Stimulated activated naive CD8-positive, alpha-beta T cell treated with anti-CD3 and anti-CD28 coated beads, Interleukin-15, Interleukin-2, amounts not matched to agents 100 ng/mL and 50 ng/mL, for 24 hours (primary cell): ENCODE data around the gene TRIM8.
A peak's percentile ranks its signal among the peaks of the same experiment; 100 is the strongest.

ENCODE experiments used
- H3K27ac Mint-ChIP-seq: one replicate; pipeline ENCODE4 v1.8.0; 2021; ENCODE audit warnings: mild to moderate bottlenecking, mixed read lengths
- H3K27me3 Mint-ChIP-seq: one replicate; pipeline ENCODE4 v1.8.0; 2021; ENCODE audit warnings: mixed read lengths
- H3K36me3 Mint-ChIP-seq: one replicate; pipeline ENCODE4 v1.8.0; 2021; ENCODE audit warnings: low read depth, mixed read lengths
- H3K4me1 Mint-ChIP-seq: one replicate; pipeline ENCODE4 v1.8.0; 2021; ENCODE audit warnings: low read depth, mixed read lengths
- H3K4me3 Mint-ChIP-seq: one replicate; pipeline ENCODE4 v1.8.0; 2021; ENCODE audit warnings: mild to moderate bottlenecking, mixed read lengths
- H3K9me3 Mint-ChIP-seq: one replicate; pipeline ENCODE4 v1.8.0; 2021; ENCODE audit warnings: mixed read lengths

The TRIM8 gene

GRCh38 chr10:102624094-102624493 lies 20.2 kb upstream of the TRIM8 start:
- H3K27me3 Mint-ChIP-seq, result no peaks in the 10 kb centered on the region
- H3K9me3 Mint-ChIP-seq, result no peaks in the 10 kb centered on the region
- no peak overlapping the region for H3K27ac Mint-ChIP-seq
- H3K4me1 Mint-ChIP-seq, result no peaks in the 10 kb centered on the region
- H3K4me3 Mint-ChIP-seq, result no peak overlapping the region
- no peaks in the 10 kb centered on the region for H3K36me3 Mint-ChIP-seq

GRCh38 chr10:102624751-102625645 lies 19.3 kb upstream of the TRIM8 start:
- no peak overlapping the region for H3K27ac Mint-ChIP-seq
- no peaks in the 10 kb centered on the region for H3K36me3 Mint-ChIP-seq
- H3K27me3 Mint-ChIP-seq, result no peaks in the 10 kb centered on the region
- no peaks in the 10 kb centered on the region for H3K9me3 Mint-ChIP-seq
- no peaks in the 10 kb centered on the region for H3K4me1 Mint-ChIP-seq
- H3K4me3 Mint-ChIP-seq, result no peak overlapping the region

- H3K27ac Mint-ChIP-seq, result no peak overlapping the region
- H3K4me3 Mint-ChIP-seq, result no peak overlapping the region
- peaks cover under 1% of the 10 kb centered on the region for H3K4me1 Mint-ChIP-seq
Observed at GRCh38 chr10:102626026-102626685, 18.1 kb upstream of the TRIM8 start.

GRCh38 chr10:102627291-102627735 lies 17.0 kb upstream of the TRIM8 start:
- H3K4me1 Mint-ChIP-seq, result peaks cover 10% of the 10 kb centered on the region
- H3K9me3 Mint-ChIP-seq, result no peaks in the 10 kb centered on the region
- no peak overlapping the region for H3K27ac Mint-ChIP-seq
- no peaks in the 10 kb centered on the region for H3K36me3 Mint-ChIP-seq
- H3K4me3 Mint-ChIP-seq, result no peak overlapping the region
- H3K27me3 Mint-ChIP-seq, result no peaks in the 10 kb centered on the region

More at GRCh38 chr10:102626026-102626685, 18.1 kb upstream of the TRIM8 start:
- Mint-ChIP-seq H3K9me3 (no peaks in the 10 kb centered on the region), H3K36me3 (no peaks in the 10 kb centered on the region), H3K27me3 (no peaks in the 10 kb centered on the region)

GRCh38 chr10:102627736-102628293 lies 16.5 kb upstream of the TRIM8 start:
- Mint-ChIP-seq H3K27me3 (no peaks in the 10 kb centered on the region), H3K36me3 (no peaks in the 10 kb centered on the region), H3K27ac (no peak overlapping the region), H3K4me3 (no peak overlapping the region), H3K9me3 (no peaks in the 10 kb centered on the region), H3K4me1 (peaks cover 15% of the 10 kb centered on the region)

- no peaks in the 10 kb centered on the region for H3K9me3 Mint-ChIP-seq
- no peaks in the 10 kb centered on the region for H3K36me3 Mint-ChIP-seq
- no peak overlapping the region for H3K4me3 Mint-ChIP-seq
- H3K4me1 Mint-ChIP-seq, result peaks cover 22% of the 10 kb centered on the region
- no peak overlapping the region for H3K27ac Mint-ChIP-seq
- no peaks in the 10 kb centered on the region for H3K27me3 Mint-ChIP-seq
Observed at GRCh38 chr10:102628451-102628911, 15.8 kb upstream of the TRIM8 start.

- Mint-ChIP-seq H3K27me3 (no peaks in the 10 kb centered on the region), H3K4me1 (peaks cover 36% of the 10 kb centered on the region), H3K27ac (no peak overlapping the region)
Observed at GRCh38 chr10:102629661-102630614, 14.3 kb upstream of the TRIM8 start.

GRCh38 chr10:102630663-102631062 lies 13.6 kb upstream of the TRIM8 start:
- no peaks in the 10 kb centered on the region for H3K36me3 Mint-ChIP-seq
- no peaks in the 10 kb centered on the region for H3K9me3 Mint-ChIP-seq
- H3K27me3 Mint-ChIP-seq, result no peaks in the 10 kb centered on the region
- no peak overlapping the region for H3K4me3 Mint-ChIP-seq
- H3K27ac Mint-ChIP-seq, result no peak overlapping the region
- H3K4me1 Mint-ChIP-seq, result peaks cover 43% of the 10 kb centered on the region

More at GRCh38 chr10:102629661-102630614, 14.3 kb upstream of the TRIM8 start:
- H3K9me3 Mint-ChIP-seq, result no peaks in the 10 kb centered on the region
- no peak overlapping the region for H3K4me3 Mint-ChIP-seq
- H3K36me3 Mint-ChIP-seq, result no peaks in the 10 kb centered on the region

GRCh38 chr10:102631525-102632393 lies 12.5 kb upstream of the TRIM8 start:
- peak overlapping the region; percentile 87 for H3K27ac Mint-ChIP-seq
- no peaks in the 10 kb centered on the region for H3K27me3 Mint-ChIP-seq

GRCh38 chr10:102632394-102633111 lies 11.7 kb upstream of the TRIM8 start:
- Mint-ChIP-seq H3K4me1 (peaks cover 47% of the 10 kb centered on the region), H3K4me3 (peak overlapping the region; percentile 17), H3K27me3 (no peaks in the 10 kb centered on the region), H3K9me3 (no peaks in the 10 kb centered on the region), H3K27ac (peak overlapping the region; percentile 87), H3K36me3 (no peaks in the 10 kb centered on the region)

More at GRCh38 chr10:102631525-102632393, 12.5 kb upstream of the TRIM8 start:
- Mint-ChIP-seq H3K4me3 (no peak overlapping the region), H3K36me3 (no peaks in the 10 kb centered on the region), H3K4me1 (peaks cover 47% of the 10 kb centered on the region), H3K9me3 (no peaks in the 10 kb centered on the region)

GRCh38 chr10:102633287-102633686 lies 11.0 kb upstream of the TRIM8 start:
- Mint-ChIP-seq H3K4me3 (peak overlapping the region; percentile 62), H3K4me1 (peaks cover 47% of the 10 kb centered on the region), H3K27me3 (no peaks in the 10 kb centered on the region), H3K27ac (peak overlapping the region; percentile 87), H3K36me3 (no peaks in the 10 kb centered on the region), H3K9me3 (no peaks in the 10 kb centered on the region)

GRCh38 chr10:102633848-102634247 lies 10.4 kb upstream of the TRIM8 start:
- peak overlapping the region; percentile 81 for H3K27ac Mint-ChIP-seq
- no peak overlapping the region for H3K4me3 Mint-ChIP-seq
- no peaks in the 10 kb centered on the region for H3K9me3 Mint-ChIP-seq

GRCh38 chr10:102634686-102635085 lies 9.6 kb upstream of the TRIM8 start:
- peaks cover 47% of the 10 kb centered on the region for H3K4me1 Mint-ChIP-seq
- H3K27me3 Mint-ChIP-seq, result no peaks in the 10 kb centered on the region
- no peak overlapping the region for H3K27ac Mint-ChIP-seq
- no peak overlapping the region for H3K4me3 Mint-ChIP-seq
- no peaks in the 10 kb centered on the region for H3K9me3 Mint-ChIP-seq
- no peaks in the 10 kb centered on the region for H3K36me3 Mint-ChIP-seq

More at GRCh38 chr10:102633848-102634247, 10.4 kb upstream of the TRIM8 start:
- H3K36me3 Mint-ChIP-seq, result no peaks in the 10 kb centered on the region
- H3K27me3 Mint-ChIP-seq, result no peaks in the 10 kb centered on the region
- H3K4me1 Mint-ChIP-seq, result peaks cover 47% of the 10 kb centered on the region
